8988T (cell line): ENCODE data around the gene SDF4.

Experiments
- DNase-seq: peaks from one replicate; pipeline ENCODE4 v3.0.0; 2011

The SDF4 gene

GRCh38 chr1:1210726-1211540 is 20.9 kb downstream of the SDF4 start:
- peak; percentile 37 for DNase-seq

GRCh38 chr1:1208713-1209433 is 22.9 kb downstream of the SDF4 start:
- peak; percentile 28 for DNase-seq

DNA sequence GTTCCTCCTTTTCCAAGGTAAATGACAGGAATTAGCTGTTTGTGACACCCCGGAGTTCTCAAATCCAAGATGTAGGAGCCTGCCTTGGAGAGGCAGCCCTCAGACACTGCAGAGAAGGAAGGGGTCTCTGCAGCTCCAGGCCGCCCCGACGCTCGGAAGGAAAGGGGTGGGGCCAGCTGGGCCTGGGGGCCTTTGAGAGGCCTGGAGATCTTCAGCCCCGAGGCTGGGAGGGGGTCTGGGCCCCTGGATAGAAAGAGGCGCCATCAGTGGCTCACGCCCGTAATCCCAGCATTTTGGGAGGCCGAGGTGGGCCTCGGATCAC is 24.3 kb downstream of the SDF4 start:
- no peak for DNase-seq

- DNase-seq, result peak; percentile 64
Measured at GRCh38 chr1:1206966-1207531, 24.8 kb downstream of the SDF4 start.

- no peak for DNase-seq
Measured at GRCh38 chr1:1206376-1206965, 25.3 kb downstream of the SDF4 start, which contains the start of gene TNFRSF18. TNFRSF18 (minus strand) TSS chr1:1206592; CDS start chr1:1206571, 21 bp downstream.

- DNase-seq, result peak; percentile 56
Measured at GRCh38 chr1:1205769-1206375, 25.9 kb downstream of the SDF4 start.

GRCh38 chr1:1204998-1205768 is 26.6 kb downstream of the SDF4 start:
- no peak for DNase-seq

- DNase-seq, result no peak
Measured at GRCh38 chr1:1204425-1204920, 27.3 kb downstream of the SDF4 start.

GRCh38 chr1:1203561-1204424 is 28.0 kb downstream of the SDF4 start:
- no peak for DNase-seq

DNA sequence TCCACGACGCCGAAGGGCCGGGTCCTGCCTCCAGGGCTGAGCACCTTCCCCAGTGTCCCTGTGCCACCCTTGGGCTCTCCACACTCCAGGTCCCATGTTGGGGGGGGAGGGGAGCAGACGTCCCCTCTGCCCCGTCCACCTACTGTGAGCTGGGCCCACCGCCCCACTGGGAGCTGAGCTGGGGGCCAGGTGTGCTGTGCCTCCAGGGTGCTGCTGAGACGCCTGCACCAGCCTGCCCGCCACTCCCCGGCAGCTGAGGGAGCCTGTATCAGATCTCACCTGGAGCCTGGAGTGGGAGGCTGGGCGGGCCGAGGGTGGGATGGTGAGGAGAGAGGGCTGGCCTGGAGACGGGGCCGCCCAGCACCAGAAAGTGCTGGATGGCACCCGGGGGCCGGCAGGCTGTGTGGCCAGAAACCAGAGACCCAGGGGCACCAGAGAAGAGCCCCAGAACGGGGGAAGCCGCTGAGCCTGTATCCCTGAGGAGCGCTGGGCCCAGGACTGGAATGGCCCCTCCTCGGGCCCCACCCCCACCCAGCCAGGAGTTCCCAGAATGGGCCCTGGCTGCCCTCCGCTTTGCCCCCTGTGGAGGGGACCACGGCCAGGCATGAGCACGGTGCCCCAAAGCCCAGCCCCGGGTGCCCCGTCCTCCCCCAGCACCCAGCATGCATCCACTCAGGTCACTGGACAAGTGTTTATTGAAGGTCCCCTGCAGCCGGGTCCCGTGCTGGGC is 28.8 kb downstream of the SDF4 start:
- no peak for DNase-seq

GRCh38 chr1:1200876-1201810 is 30.7 kb downstream of the SDF4 start:
- DNase-seq, result no peak

DNA sequence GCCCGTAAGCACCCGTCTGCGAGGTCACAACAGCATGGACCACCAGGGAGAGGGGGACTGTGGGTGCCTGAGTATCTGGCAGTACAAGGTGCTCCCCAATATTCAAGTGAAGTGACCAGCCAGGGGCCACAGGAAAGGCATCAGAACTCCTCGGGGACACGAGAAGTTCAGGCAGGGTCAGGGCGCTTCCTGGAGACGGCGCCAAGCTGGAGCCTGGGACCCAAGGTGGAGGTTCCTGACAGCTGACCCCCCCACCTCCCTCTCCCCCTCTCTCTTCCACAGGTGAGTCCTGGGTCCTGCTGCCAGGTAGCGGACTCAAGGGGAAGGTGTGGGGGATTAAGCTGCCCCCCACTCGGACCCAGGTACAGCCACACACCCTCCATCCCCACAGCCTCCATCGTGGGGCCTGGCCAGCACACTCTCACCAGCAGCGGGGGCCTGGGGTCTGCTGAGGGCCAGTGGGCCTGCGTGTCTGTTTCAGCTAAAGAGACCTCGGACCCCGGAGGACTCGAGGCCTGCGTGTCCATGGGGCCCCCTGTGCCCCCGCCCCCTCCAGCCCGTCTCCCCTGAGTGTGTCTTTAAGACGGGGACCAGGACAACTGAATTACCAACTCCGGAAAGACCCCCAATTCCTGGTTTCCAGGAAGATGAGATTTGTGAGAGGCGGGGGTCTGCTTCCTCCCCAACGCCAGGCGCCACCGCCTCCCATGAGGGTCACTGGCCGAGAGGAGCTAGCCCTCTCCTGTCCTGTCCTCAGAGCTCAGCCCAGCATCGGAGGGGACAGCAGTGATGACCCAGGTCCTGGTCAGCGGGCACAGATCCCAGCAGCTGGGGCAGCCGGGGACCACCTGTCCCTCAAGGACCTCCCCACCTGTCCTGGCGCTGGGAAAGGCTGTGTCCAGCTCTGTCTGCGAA is 31.6 kb downstream of the SDF4 start:
- DNase-seq, result no peak

GRCh38 chr1:1199141-1199960 is 32.5 kb downstream of the SDF4 start:
- no peak for DNase-seq

GRCh38 chr1:1198423-1199140 is 33.2 kb downstream of the SDF4 start:
- no peak for DNase-seq

GRCh38 chr1:1197551-1198422 is 34.0 kb downstream of the SDF4 start:
- DNase-seq, result no peak

DNA sequence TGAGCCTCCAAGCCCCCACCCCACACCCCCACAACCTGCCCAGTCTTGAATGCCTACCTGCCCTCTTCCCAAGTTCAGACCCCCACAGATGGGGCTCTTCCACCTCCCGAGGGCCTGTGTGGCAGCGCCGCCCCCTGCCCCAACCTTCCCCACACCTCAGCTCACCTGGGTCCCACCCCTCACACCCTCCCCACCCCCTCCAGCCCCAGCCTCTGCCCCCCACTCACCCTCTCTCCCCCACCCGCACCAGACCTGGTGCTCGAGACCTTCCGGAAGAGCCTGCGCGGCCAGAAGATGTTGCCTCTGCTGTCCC is 34.7 kb downstream of the SDF4 start:
- no peak for DNase-seq
